Dermis blood vessel endothelial cell (primary cell): ENCODE data around the gene IMMP2L. TPM values are rescaled to one million over a fixed set of nuclear protein-coding genes. Genes with fewer than 3 reads are reported as not detected.
"Not testable (repeated sequence)": the region's sequence is repeated elsewhere in the genome, so short reads cannot be mapped to it uniquely, and the experiment has no call there.

Experiments
- DNase-seq: peaks from one replicate; pipeline ENCODE4 v3.0.0; 2010
- total RNA-seq: library from RNA; depleted of rRNA; stranded (reverse); fragments of >200 nt; gene quantifications from 2 replicates; pipeline ENCODE4 v1.2.3, GENCODE V29; 2014

IMMP2L gene
- total RNA-seq, 1 donor from 2014 or later, result 8.8 TPM

DNA sequence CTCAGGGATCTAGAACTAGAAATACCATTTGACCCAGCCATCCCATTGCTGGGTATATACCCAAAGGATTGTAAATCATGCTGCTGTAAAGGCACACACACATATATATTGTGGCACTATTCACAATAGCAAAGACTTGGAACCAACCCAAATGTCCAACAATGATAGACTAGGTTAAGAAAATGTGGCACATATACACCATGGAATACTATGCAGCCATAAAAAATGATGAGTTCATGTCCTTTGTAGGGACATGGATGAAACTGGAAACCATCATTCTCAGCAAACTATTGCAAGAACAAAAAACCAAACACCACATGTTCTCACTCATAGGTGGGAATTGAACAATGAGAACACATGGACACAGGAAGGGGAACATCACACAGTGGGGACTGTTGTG lies 56.9 kb downstream of the IMMP2L start:
- DNase-seq, result not testable (repeated sequence)

DNA sequence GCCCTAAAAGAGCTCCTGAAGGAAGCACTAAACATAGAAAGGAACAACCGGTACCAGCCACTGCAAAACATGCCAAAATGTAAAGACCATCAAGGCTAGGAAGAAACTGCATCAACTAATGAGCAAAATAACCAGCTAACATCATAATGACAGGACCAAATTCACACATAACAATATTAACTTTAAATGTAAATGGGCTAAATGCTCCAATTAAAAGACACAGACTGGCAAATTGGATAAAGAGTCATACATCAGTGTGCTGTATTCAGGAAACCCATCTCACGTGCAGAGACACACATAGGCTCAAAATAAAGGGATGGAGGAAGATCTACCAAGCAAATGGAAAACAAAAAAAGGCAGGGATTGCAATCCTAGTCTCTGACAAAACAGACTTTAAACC lies 60.5 kb downstream of the IMMP2L start:
- DNase-seq, result not testable (repeated sequence)

GRCh38 chr7:111499027-111499426 lies 63.3 kb downstream of the IMMP2L start:
- peak; percentile 23 for DNase-seq

DNA sequence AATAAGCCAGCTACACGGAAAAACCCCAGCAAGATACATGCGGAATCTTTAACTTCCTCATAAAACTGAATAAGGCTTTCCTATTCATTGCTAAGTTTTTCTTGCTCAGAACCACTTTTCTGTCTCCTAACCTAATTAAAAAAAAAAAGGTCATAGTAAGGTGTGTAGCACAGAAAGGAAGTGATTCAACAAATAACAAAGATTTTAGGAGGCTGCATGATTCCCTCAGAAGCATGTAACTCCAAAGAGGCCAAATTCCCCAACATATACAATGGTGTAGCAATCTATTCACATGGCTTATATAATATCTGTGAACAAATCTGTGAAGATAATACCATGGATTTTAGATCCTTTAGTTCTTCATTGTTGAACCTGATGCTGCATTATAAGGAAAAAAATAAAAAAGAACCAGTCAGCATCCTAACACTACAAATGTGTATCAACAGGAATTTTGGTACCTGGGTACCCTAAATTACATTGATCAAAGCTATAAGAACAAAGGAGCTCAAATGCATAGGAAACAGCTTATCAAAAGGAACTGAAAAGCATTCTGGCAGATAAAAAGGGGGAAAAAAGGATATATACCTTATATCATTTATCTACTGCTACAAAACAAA lies 63.8 kb downstream of the IMMP2L start:
- no peak for DNase-seq

GRCh38 chr7:111495173-111495810 lies 67.0 kb downstream of the IMMP2L start:
- DNase-seq, result no peak

DNA sequence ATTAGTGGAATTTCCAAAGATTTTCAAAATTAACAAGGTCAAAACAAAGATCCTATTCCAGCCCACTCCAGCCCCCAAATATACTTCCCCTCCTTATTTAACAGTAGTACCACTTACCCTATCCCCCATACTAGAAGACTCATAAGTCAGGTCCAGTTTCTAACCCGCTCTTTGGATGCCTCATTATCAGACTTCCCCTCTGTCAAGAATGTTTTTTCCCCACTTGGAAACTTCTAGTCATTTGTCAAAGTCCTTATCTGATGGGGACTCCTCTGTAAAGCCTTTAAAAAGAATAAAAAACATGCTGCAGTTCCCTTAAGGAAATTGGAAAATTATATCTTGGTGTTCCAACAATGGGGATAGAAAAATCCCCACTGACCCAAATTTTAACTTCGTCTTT lies 70.1 kb downstream of the IMMP2L start:
- DNase-seq, result no peak

- DNase-seq, result peak; percentile 75
These were observed 75.7 kb downstream of the IMMP2L start for GRCh38 chr7:111486472-111487142.

GRCh38 chr7:111485701-111486380 lies 76.5 kb downstream of the IMMP2L start:
- no peak for DNase-seq

DNA sequence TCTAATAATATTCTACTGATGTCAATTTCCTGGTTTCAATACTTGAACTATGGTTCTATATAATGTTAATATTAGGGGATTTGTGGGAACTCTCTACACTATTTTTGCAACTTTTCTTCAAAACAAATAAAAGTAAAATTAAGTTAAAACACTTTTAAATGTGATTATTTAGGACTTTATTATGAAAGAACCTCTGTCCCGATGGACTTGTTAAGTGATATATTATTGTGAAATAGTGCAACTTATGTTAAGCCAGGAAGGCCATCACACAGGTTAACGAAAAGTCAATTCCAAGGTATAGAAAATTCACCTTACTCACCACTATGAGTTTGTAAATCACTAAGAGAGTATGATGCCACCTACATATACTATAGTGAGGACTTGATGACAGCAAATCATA lies 79.2 kb downstream of the IMMP2L start:
- no peak for DNase-seq

- DNase-seq, result no peak
These were observed 84.6 kb downstream of the IMMP2L start for GRCh38 chr7:111477462-111478225.

DNA sequence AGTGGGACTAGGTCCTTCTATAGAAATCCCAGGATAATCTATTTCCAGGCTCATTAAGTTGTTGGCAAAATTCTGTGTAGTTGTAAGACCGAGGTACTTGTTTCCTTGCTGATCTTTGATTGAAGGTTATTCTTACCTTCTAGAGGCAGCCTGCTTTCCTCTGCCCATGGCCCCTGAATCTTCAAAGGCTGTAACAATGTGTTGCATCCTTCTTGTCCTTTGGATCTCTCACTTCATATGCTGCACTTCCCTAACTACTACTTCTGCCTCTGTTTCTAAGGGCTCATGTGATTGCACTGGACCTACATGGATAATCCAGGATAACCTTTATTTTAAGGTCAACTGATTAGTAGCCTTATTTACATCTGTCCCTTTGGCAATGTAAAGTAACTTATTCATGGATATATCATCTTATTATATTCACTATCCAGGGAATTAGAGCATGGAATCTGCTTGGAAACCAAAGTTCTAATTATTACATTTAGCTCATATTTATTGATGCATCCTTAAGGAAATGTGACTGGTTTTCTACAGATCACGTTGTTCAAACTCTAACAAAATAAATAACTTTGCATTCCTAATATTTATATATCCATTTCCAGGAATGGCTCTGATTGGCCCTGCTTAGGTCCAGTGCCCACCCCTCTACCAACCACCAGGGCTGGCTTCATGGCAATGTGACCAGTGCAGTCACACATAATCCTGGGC lies 85.6 kb downstream of the IMMP2L start:
- no peak for DNase-seq

DNA sequence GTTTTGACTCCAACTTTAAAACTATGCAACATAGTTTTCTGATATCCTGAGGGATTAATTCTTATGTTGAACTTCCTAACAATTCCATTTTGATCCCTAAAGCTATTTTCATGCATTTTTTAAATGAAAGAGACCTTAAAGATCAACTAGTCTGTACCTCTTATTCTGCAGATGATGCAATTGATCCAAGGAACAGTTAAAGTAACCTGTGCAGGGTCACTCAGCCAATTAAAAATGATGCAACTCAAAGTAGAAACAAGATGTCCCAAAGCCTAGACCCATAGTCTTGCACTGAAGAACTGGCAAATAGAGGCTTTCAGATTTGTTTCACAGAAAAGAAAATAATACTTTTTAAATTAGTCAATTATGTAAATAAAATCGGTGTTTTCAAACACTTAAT lies 86.3 kb downstream of the IMMP2L start:
- no peak for DNase-seq

- DNase-seq, result no peak
These were observed 86.9 kb downstream of the IMMP2L start for GRCh38 chr7:111475419-111475748.

GRCh38 chr7:111474723-111475418 lies 87.4 kb downstream of the IMMP2L start:
- no peak for DNase-seq

- no peak for DNase-seq
These were observed 88.7 kb downstream of the IMMP2L start for GRCh38 chr7:111473449-111474198.

- no peak for DNase-seq
These were observed 91.3 kb downstream of the IMMP2L start for GRCh38 chr7:111470998-111471397.

DNA sequence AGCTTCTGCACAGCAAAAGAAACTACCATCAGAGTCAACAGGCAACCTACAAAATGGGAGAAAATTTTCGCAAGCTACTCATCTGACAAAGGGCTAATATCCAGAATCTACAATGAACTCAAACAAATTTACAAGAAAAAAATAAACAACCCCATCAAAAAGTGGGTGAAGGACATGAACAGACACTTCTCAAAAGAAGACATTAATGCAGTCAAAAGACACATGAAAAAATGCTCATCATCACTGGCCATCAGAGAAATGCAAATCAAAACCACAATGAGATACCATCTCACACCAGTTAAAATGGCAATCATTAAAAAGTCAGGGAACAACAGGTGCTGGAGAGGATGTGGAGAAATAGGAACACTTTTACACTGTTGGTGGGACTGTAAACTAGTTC lies 92.4 kb downstream of the IMMP2L start:
- not testable (repeated sequence) for DNase-seq

DNA sequence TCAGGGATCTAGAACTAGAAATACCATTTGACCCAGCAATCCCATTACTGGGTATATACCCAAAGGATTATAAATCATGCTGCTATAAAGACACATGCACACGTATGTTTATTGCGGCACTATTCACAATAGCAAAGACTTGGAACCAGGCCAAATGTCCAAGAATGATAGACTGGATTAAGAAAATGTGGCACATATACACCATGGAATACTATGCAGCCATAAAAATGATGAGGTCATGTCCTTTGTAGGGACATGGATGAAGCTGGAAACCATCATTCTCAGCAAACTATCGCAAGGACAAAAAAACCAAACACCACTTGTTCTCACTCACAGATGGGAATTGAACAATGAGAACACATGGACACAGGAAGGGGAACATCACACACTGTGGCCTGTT lies 96.5 kb downstream of the IMMP2L start:
- not testable (repeated sequence) for DNase-seq

- DNase-seq, result no peak
These were observed 101.6 kb downstream of the IMMP2L start for GRCh38 chr7:111460695-111461094.

GRCh38 chr7:111459757-111460280 lies 102.5 kb downstream of the IMMP2L start:
- DNase-seq, result no peak
